Activated T-helper 17 cell treated with anti-CD3 and anti-CD28 coated beads, Interleukin-2, amount 50 U/mL, for 72 hours (primary cell): ENCODE measurements around the gene ZBTB2. TPM values are rescaled to one million over a fixed set of nuclear protein-coding genes. Genes with fewer than 3 reads are reported as not detected.

Source experiments
- ATAC-seq: fragments of 150-1000 bp; cut with Tn5 transposase; replicated peaks from 2 replicates; pipeline ENCODE4 v1.10.0; 2021; ENCODE audit warnings: mild to moderate bottlenecking, moderate library complexity
- H3K27ac Mint-ChIP-seq: one replicate; pipeline ENCODE4 v1.8.0; 2022; ENCODE audit warnings: mixed read lengths
- H3K27me3 Mint-ChIP-seq: one replicate; pipeline ENCODE4 v1.8.0; 2022; ENCODE audit warnings: mixed read lengths
- H3K36me3 Mint-ChIP-seq: one replicate; pipeline ENCODE4 v1.8.0; 2022; ENCODE audit warnings: low read depth, mild to moderate bottlenecking, mixed read lengths
- H3K4me1 Mint-ChIP-seq: one replicate; pipeline ENCODE4 v1.8.0; 2022; ENCODE audit warnings: mixed read lengths
- H3K4me3 Mint-ChIP-seq: one replicate; pipeline ENCODE4 v1.8.0; 2022; ENCODE audit warnings: mild to moderate bottlenecking, mixed read lengths
- H3K9me3 Mint-ChIP-seq: one replicate; pipeline ENCODE4 v1.8.0; 2022; ENCODE audit warnings: mixed read lengths
- total RNA-seq, 2 donors: library from RNA; stranded (reverse); gene quantifications; one replicate each; pipeline ENCODE4 v1.2.3, GENCODE V29; 2022

Gene ZBTB2
- total RNA-seq, result 10 to 100 TPM; 12.9 to 19.0 TPM

DNA sequence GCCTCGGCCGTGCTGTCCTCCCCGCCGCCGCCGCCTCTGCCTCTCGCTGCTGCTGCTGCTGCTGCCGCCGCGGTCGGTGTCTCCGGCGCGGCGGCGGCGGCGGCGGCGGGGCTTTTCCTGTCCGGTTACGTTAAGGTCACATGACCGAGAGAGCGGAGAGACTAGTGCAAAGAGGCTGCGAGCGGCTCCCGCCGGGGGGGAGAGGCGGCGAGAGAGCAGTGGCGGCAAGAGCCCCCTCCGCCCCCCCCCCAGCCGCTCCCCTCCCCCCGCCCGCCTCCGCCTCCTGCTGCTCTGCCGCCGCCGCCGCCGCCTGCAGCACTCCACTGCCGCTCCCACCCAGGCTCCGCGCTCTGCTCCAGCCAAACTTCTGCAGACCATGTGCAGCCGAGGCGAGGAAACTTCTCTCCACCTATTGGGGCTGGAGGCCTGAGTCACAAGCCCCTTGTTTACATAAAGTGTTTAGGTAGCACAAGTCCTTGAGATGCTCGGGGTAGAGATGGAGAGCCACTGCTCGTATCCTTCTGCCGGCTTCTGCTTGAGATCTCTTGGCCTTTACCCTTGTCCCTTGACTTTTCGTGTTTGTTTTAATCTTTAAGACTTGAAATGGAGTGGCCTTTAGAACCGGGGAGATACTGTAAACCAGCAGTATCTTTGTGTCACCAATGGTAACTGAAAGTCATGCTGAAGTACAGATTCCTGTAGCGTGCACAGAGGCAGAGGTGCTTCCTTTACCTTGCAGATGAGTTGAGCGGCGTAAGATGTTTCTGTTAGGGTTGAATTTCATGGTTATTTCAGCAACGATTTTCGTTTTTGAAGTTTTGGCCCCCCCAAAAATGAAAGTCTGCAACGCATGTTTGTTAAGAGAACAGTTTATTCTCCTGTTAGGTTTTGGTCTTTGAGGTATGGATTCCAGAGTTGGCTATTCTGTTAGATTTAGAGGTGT is at the start of gene ZBTB2:
ZBTB2 (minus strand) TSS at position 89 of the 943 bp plus-strand sequence. CDS start 17,922 bp downstream, outside the sequence.
- Mint-ChIP-seq H3K27me3 (no peaks in the 10 kb centered on the region), H3K9me3 (no peaks in the 10 kb centered on the region), H3K4me3 (peak within 1 kb of the TSS; percentile 99), H3K27ac (peak within 1 kb of the TSS; percentile 99), H3K4me1 (peaks cover 33% of the 10 kb centered on the region), H3K36me3 (peaks cover 51% of the 10 kb centered on the region)
- ATAC-seq, result no peak

DNA sequence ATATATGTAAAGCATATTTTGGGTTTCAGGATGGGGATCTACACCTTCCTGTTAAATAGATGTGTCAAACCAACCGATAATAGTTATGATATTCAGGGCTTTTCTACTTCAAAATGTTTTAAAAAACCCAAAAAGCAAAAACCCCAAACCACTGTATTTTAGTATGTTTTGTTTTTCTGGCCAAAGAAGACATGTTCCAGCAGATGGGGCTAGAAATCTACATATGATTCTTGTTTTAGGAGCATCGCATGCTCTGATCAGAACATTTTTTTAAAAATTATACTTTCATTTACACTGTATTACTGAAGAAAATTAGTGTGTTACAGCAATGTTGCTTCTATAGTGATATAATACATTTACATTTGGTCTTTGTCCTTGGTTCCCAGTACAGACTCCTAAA is 49.6 kb upstream of the ZBTB2 start:
- Mint-ChIP-seq H3K27ac (peak overlapping the region; percentile 4), H3K4me3 (no peak overlapping the region), H3K36me3 (peaks cover 52% of the 10 kb centered on the region), H3K4me1 (peaks cover 10% of the 10 kb centered on the region), H3K9me3 (no peaks in the 10 kb centered on the region), H3K27me3 (no peaks in the 10 kb centered on the region)
- no peak for ATAC-seq

- H3K9me3 Mint-ChIP-seq, result no peaks in the 10 kb centered on the region
- ATAC-seq, result no peak
- no peaks in the 10 kb centered on the region for H3K27me3 Mint-ChIP-seq
- peak overlapping the region; percentile 4 for H3K27ac Mint-ChIP-seq
- no peak overlapping the region for H3K4me3 Mint-ChIP-seq
- H3K4me1 Mint-ChIP-seq, result peaks cover 10% of the 10 kb centered on the region
- peaks cover 52% of the 10 kb centered on the region for H3K36me3 Mint-ChIP-seq
Observed at GRCh38 chr6:151440498-151440897, 49.1 kb upstream of the ZBTB2 start.

GRCh38 chr6:151437401-151437800 is 46.0 kb upstream of the ZBTB2 start:
- Mint-ChIP-seq H3K27ac (no peak overlapping the region), H3K27me3 (no peaks in the 10 kb centered on the region), H3K36me3 (peaks cover 39% of the 10 kb centered on the region), H3K9me3 (no peaks in the 10 kb centered on the region), H3K4me1 (peaks cover 4% of the 10 kb centered on the region), H3K4me3 (no peak overlapping the region)
- ATAC-seq, result no peak

DNA sequence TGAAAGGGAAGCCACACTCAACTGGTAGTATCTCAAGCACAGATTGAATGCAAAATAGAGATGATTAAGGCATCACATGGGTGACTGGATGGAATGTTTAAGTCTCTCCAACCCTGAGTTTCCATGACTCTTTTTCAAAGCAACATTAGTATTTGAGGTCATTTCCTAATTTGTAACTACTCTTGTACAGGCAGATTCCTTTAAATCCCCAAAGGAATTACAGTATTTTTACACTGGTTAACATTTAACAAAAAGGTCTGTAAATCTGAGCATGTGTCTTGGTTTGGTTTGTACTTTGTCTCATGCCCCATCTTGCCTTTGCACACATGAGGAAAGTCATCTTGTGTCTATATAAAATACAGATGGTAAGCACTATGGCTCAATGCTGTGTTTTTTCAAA is 45.4 kb upstream of the ZBTB2 start:
- Mint-ChIP-seq H3K9me3 (no peaks in the 10 kb centered on the region), H3K4me3 (no peak overlapping the region), H3K27ac (no peak overlapping the region), H3K4me1 (peaks cover 2% of the 10 kb centered on the region), H3K36me3 (peaks cover 42% of the 10 kb centered on the region), H3K27me3 (no peaks in the 10 kb centered on the region)
- ATAC-seq, result no peak

GRCh38 chr6:151436300-151436699 is 44.9 kb upstream of the ZBTB2 start:
- Mint-ChIP-seq H3K27ac (no peak overlapping the region), H3K4me1 (peaks cover under 1% of the 10 kb centered on the region), H3K36me3 (peaks cover 42% of the 10 kb centered on the region), H3K9me3 (no peaks in the 10 kb centered on the region), H3K4me3 (no peak overlapping the region), H3K27me3 (no peaks in the 10 kb centered on the region)
- no peak for ATAC-seq

- no peak for ATAC-seq
- no peaks in the 10 kb centered on the region for H3K9me3 Mint-ChIP-seq
Observed at GRCh38 chr6:151434369-151434768, 43.0 kb upstream of the ZBTB2 start.

DNA sequence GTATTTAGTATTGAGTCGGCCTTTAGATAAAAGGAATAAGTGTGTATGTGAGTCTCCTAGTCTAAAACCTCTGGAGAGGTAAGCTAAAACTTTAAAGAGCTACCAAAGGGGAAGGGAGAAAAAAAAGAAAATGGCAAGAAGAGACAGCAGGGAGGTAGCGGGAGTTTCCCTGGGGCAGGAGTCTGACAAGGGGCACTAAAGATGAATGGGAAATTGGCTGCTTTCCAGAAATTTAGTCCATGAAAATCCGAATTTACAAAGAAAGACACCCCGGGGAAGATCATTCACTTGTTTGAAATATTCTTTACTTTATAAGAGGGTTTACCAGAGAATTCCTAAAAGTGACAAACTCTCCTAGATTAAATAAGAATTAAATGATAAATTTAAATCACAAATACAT is 41.3 kb upstream of the ZBTB2 start:
- Mint-ChIP-seq H3K36me3 (peaks cover 72% of the 10 kb centered on the region), H3K4me3 (no peak overlapping the region), H3K27ac (no peak overlapping the region), H3K27me3 (no peaks in the 10 kb centered on the region), H3K9me3 (no peaks in the 10 kb centered on the region), H3K4me1 (peaks cover 4% of the 10 kb centered on the region)
- ATAC-seq, result no peak

More at GRCh38 chr6:151434369-151434768, 43.0 kb upstream of the ZBTB2 start:
- peaks cover 4% of the 10 kb centered on the region for H3K4me1 Mint-ChIP-seq
- H3K36me3 Mint-ChIP-seq, result peaks cover 61% of the 10 kb centered on the region
- H3K27me3 Mint-ChIP-seq, result no peaks in the 10 kb centered on the region
- no peak overlapping the region for H3K4me3 Mint-ChIP-seq
- no peak overlapping the region for H3K27ac Mint-ChIP-seq

- ATAC-seq, result no peak
- Mint-ChIP-seq H3K9me3 (no peaks in the 10 kb centered on the region), H3K27me3 (no peaks in the 10 kb centered on the region), H3K4me3 (no peak overlapping the region), H3K36me3 (peaks cover 76% of the 10 kb centered on the region), H3K27ac (peak overlapping the region; percentile 56), H3K4me1 (peaks cover 4% of the 10 kb centered on the region)
Observed at GRCh38 chr6:151431337-151431736, 40.0 kb upstream of the ZBTB2 start.

GRCh38 chr6:151430886-151431285 is 39.5 kb upstream of the ZBTB2 start:
- Mint-ChIP-seq H3K36me3 (peaks cover 76% of the 10 kb centered on the region), H3K4me3 (no peak overlapping the region), H3K9me3 (no peaks in the 10 kb centered on the region), H3K4me1 (peaks cover 4% of the 10 kb centered on the region), H3K27ac (peak overlapping the region; percentile 56), H3K27me3 (no peaks in the 10 kb centered on the region)
- no peak for ATAC-seq

GRCh38 chr6:151428093-151428735 is 36.9 kb upstream of the ZBTB2 start:
- Mint-ChIP-seq H3K27me3 (no peaks in the 10 kb centered on the region), H3K27ac (no peak overlapping the region), H3K4me1 (peaks cover 10% of the 10 kb centered on the region), H3K9me3 (no peaks in the 10 kb centered on the region), H3K4me3 (no peak overlapping the region), H3K36me3 (peaks cover 94% of the 10 kb centered on the region)
- no peak for ATAC-seq

DNA sequence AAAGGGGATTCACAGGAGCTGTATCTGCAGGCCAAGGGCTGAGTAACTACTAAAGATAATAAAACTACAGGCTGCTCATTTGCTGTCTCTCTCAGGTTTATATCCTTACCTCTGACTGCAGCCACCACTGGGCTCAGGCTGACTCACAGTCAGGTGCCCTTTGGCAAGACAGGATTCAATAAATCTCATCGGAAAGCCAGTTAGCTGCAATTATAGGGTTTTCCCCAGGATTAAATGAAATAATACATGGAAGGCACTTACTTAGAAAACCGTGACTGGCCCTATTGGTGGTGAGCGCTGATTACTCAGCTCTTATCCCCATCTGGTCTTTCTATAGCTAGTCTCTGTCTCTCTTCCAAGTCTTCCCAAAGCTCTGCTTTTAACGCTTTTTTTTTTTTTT is 34.2 kb upstream of the ZBTB2 start:
- H3K27me3 Mint-ChIP-seq, result no peaks in the 10 kb centered on the region
- H3K4me1 Mint-ChIP-seq, result peaks cover 5% of the 10 kb centered on the region
- H3K36me3 Mint-ChIP-seq, result peaks cover 89% of the 10 kb centered on the region
- ATAC-seq, result no peak
- no peaks in the 10 kb centered on the region for H3K9me3 Mint-ChIP-seq
- peak overlapping the region; percentile 61 for H3K27ac Mint-ChIP-seq
- no peak overlapping the region for H3K4me3 Mint-ChIP-seq

DNA sequence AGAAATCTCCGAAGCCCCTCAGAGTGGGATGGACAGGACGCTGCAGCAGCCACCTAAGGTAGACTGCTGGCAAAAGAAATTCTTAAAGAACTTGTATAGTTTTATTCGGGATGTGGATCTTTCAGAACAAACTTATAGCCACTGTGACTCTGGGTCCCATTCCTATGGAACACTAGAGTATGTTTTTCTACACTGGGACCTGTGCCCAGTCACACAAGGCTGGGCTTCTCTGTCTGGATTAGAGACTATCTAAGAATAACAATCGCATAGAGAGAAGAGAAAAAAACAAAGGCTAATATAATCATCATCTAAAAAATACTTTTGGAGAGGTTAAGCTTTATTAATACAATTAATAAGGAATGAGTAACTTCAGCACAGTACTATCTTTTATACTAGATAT is 31.6 kb upstream of the ZBTB2 start:
- Mint-ChIP-seq H3K9me3 (no peaks in the 10 kb centered on the region), H3K36me3 (peaks cover 87% of the 10 kb centered on the region), H3K27me3 (no peaks in the 10 kb centered on the region), H3K4me3 (no peak overlapping the region), H3K27ac (no peak overlapping the region), H3K4me1 (peaks cover 5% of the 10 kb centered on the region)
- no peak for ATAC-seq

GRCh38 chr6:151417477-151417876 is 26.1 kb upstream of the ZBTB2 start:
- Mint-ChIP-seq H3K27ac (no peak overlapping the region), H3K9me3 (no peaks in the 10 kb centered on the region), H3K4me1 (peaks cover 25% of the 10 kb centered on the region), H3K36me3 (peaks cover 84% of the 10 kb centered on the region), H3K27me3 (no peaks in the 10 kb centered on the region), H3K4me3 (no peak overlapping the region)
- ATAC-seq, result no peak
